PC-9 (cell line): Measurements from ENCODE around the gene ESR1. TPM values are rescaled to one million over a fixed set of nuclear protein-coding genes. Genes with fewer than 3 reads are reported as not detected.
A peak's percentile ranks its signal among the peaks of the same experiment; 100 is the strongest.
"Not testable (repeated sequence)": the region's sequence is repeated elsewhere in the genome, so short reads cannot be mapped to it uniquely, and the experiment has no call there.

Experiments
- BruUV-seq: library from RNA; stranded (reverse); fragments of 400-500 nt; replicated peaks from 2 replicates; lab custom pipeline; 2021; lab: Mats Ljungman, UMichigan
- CTCF ChIA-PET: fragments of 300-600 bp; sonication (Branson Sonifier 250); formaldehyde crosslinking; loops from one replicate; lab custom pipeline; 2022; ENCODE audit warnings: antibody characterized with exemption; lab: Charles Lee
- POLR2A ChIA-PET: fragments of 300-600 bp; sonication (Branson Sonifier 250); formaldehyde crosslinking; loops from one replicate; lab custom pipeline; 2022; ENCODE audit warnings: antibody characterized with exemption; ENCODE audit not compliant: unreplicated experiment; lab: Charles Lee
- DNase-seq, 2 experiments: peaks; one replicate each; pipeline versions ENCODE4 v3.0.0 to v3.0.0-alpha.2; 2015 to 2022; ENCODE audit warnings: mixed read lengths in 1 of 2
- H2AFZ ChIP-seq: fragments of 200-600 bp; sonication (generic); 2 replicates; pipeline ENCODE4 v1.8.1; 2017; ENCODE audit warnings: antibody characterized with exemption
- H3F3A ChIP-seq: fragments of 200-600 bp; sonication (generic); 2 replicates; pipeline ENCODE4 v1.8.1; 2017; ENCODE audit warnings: antibody characterized with exemption, mild to moderate bottlenecking, low read depth; ENCODE audit not compliant: insufficient read depth
- H3K27ac ChIP-seq: fragments of 200-600 bp; sonication (generic); 2 replicates; pipeline ENCODE4 v1.6.1; 2016; ENCODE audit warnings: mixed run types
- H3K27me3 ChIP-seq: fragments of 200-600 bp; sonication (generic); 2 replicates; pipeline ENCODE4 v1.6.1; 2016; ENCODE audit warnings: low read depth, mixed run types; ENCODE audit not compliant: insufficient read depth
- H3K36me3 ChIP-seq: fragments of 200-600 bp; sonication (generic); 2 replicates; pipeline ENCODE4 v1.6.1; 2016; ENCODE audit warnings: low read depth, mixed run types
- H3K4me1 ChIP-seq: fragments of 200-600 bp; sonication (generic); replicated peaks from 2 replicates; pipeline ENCODE4 v1.6.1; 2016; ENCODE audit warnings: mixed run types; ENCODE audit not compliant: insufficient read depth
- H3K4me2 ChIP-seq: fragments of 200-600 bp; sonication (generic); 2 replicates; pipeline ENCODE4 v1.6.1; 2017; ENCODE audit warnings: mixed run types
- H3K4me3 ChIP-seq: fragments of 200-600 bp; sonication (generic); 2 replicates; pipeline ENCODE4 v1.6.1; 2016; ENCODE audit warnings: mixed run types
- H3K79me2 ChIP-seq: fragments of 200-600 bp; sonication (generic); 2 replicates; pipeline ENCODE4 v1.6.1; 2017; ENCODE audit warnings: low read depth, mixed run types
- H3K9me2 ChIP-seq: fragments of 200-600 bp; sonication (generic); 2 replicates; pipeline ENCODE4 v1.8.1; 2017; ENCODE audit warnings: mild to moderate bottlenecking; ENCODE audit not compliant: insufficient read depth
- H3K9me3 ChIP-seq: fragments of 200-600 bp; sonication (generic); 2 replicates; pipeline ENCODE4 v1.8.1; 2016; ENCODE audit warnings: low read depth; ENCODE audit not compliant: insufficient read depth
- H4K20me1 ChIP-seq: fragments of 200-600 bp; sonication (generic); 2 replicates; pipeline ENCODE4 v1.8.1; 2017; ENCODE audit not compliant: insufficient read depth
- EZH2 ChIP-seq: fragments of 200-600 bp; sonication (generic); IDR thresholded peaks from 2 replicates; pipeline ENCODE4 v1.8.0; 2017; ENCODE audit warnings: antibody characterized with exemption, low read depth
- intact Hi-C: fragments of 100-400 bp; cut with micrococcal nuclease; formaldehyde crosslinking; loops from one replicate; pipeline ENCODE4 v1.10.0; 2022; ENCODE audit not compliant: unreplicated experiment
- total RNA-seq: library from RNA; stranded (reverse); gene quantifications from 2 replicates; pipeline ENCODE4 v1.2.3, GENCODE V29; 2021
- TF ChIP-seq, protein P1 (sequence below): fragments of 200-600 bp; sonication (generic); conservative IDR thresholded peaks from 2 replicates; pipeline ENCODE4 v1.6.1; 2017; ENCODE audit warnings: mixed run types, antibody characterized with exemption, mild to moderate bottlenecking, moderate library complexity

ESR1 gene
- total RNA-seq, 1 experiment from 2014 or later, result 1.5 TPM

DNA sequence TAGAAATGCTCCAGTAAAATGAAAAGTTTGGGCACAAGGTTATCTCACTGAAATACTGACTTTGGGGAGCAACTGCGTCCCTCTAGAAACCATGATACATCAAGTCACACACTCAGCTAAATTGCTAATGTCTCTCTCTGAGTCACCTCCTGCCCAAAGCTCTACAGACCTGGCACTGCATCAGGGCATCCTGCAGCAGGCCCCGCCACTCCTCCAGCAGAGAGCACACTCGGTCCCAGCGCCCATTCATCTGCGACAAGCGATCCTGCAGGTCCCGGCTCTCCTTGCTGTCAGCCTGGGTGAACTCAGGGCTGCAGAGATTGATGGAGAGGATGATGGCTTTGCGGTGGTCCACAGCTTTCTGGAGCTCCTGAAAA, 329.0 kb downstream of the ESR1 start:
- peak; percentile 6 to 48 for DNase-seq
- peaks cover 18% of the 10 kb centered on the region; the same call in 1 of the 2 replicates for H3F3A ChIP-seq
- H3K4me3 ChIP-seq, result peak overlapping the region; percentile 15; the same call in 1 of the 2 replicates
- no TSS peak for BruUV-seq
- intact Hi-C loops, result no loop called here
- H3K9me3 ChIP-seq, result no peaks in the 10 kb centered on the region
- peak overlapping the region; percentile 39 for H3K4me2 ChIP-seq
- H3K27me3 ChIP-seq, result no peaks in the 10 kb centered on the region
- H2AFZ ChIP-seq, result 0 out of 2 replicates have a peak overlapping the region, but pooled peaks have one; percentile 22
- no peaks in the 10 kb centered on the region for H4K20me1 ChIP-seq
- TF ChIP-seq, protein P1, sequence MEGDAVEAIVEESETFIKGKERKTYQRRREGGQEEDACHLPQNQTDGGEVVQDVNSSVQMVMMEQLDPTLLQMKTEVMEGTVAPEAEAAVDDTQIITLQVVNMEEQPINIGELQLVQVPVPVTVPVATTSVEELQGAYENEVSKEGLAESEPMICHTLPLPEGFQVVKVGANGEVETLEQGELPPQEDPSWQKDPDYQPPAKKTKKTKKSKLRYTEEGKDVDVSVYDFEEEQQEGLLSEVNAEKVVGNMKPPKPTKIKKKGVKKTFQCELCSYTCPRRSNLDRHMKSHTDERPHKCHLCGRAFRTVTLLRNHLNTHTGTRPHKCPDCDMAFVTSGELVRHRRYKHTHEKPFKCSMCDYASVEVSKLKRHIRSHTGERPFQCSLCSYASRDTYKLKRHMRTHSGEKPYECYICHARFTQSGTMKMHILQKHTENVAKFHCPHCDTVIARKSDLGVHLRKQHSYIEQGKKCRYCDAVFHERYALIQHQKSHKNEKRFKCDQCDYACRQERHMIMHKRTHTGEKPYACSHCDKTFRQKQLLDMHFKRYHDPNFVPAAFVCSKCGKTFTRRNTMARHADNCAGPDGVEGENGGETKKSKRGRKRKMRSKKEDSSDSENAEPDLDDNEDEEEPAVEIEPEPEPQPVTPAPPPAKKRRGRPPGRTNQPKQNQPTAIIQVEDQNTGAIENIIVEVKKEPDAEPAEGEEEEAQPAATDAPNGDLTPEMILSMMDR, result no peak
- no peak for TF ChIP-seq EZH2
- H3K36me3 ChIP-seq, result no peaks in the 10 kb centered on the region
- H3K79me2 ChIP-seq, result no peaks in the 10 kb centered on the region
- H3K9me2 ChIP-seq, result 0 out of 2 replicates have a peak, but pooled peaks cover 3% of the 10 kb centered on the region
- H3K27ac ChIP-seq, result peak overlapping the region; percentile 48
- POLR2A ChIA-PET, result no interaction called here
- CTCF ChIA-PET, result no interaction called here
- peaks cover 17% of the 10 kb centered on the region for H3K4me1 ChIP-seq

DNA sequence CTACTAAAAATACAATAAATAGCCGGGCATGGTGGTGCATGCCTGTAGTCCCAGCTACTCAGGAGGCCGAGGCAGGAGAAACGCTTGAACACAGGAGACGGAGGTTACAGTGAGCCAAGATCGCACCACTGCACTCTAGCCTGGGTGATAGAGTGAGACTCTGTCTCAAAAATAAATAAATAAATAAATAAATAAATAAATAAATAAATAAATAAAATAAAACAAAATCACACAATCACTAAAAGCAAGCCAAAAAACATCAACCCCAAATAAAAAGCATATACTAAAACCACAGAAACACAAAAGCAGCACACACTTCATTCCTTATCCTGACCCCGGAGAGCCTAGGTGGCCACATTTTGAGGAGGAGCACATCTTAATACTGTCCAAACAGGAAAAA, 330.9 kb downstream of the ESR1 start:
- H3K9me3 ChIP-seq, H3K36me3 ChIP-seq, H3K4me3 ChIP-seq, intact Hi-C loops, H2AFZ ChIP-seq, DNase-seq, POLR2A ChIA-PET, BruUV-seq, H3K9me2 ChIP-seq, H3K27ac ChIP-seq, H3K27me3 ChIP-seq, H3K4me2 ChIP-seq, H3K79me2 ChIP-seq, CTCF ChIA-PET, H4K20me1 ChIP-seq: not testable (repeated sequence)
- Histone ChIP-seq H3K4me1 (peaks cover 17% of the 10 kb centered on the region), H3F3A (peaks cover 18% of the 10 kb centered on the region; the same call in 1 of the 2 replicates)

DNA sequence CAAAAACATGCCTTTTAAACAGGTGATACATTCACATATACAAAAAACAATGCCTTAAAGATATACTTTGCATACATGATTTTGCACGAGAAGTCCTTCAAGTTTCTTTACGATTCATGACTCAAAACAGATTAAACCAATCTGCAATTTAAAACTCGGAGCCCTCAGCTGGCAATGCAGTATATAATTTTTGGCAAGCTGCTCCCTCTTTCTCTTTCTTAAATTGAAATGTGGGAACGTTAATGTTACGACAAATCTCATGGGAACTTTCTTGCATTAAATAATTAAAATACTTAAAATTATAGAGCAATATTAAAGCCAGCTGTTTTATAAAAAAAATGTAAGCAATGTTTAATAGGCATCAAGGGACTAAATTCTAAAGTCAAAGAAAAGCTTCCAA, 334.6 kb downstream of the ESR1 start:
- BruUV-seq, result no TSS peak
- DNase-seq, result no peak
- Histone ChIP-seq H3K27me3 (no peaks in the 10 kb centered on the region), H3K9me2 (no peaks in the 10 kb centered on the region), H3K4me2 (no peak overlapping the region), H3K4me3 (no peak overlapping the region), H3F3A (peaks cover 3% of the 10 kb centered on the region; the same call in 1 of the 2 replicates), H4K20me1 (no peaks in the 10 kb centered on the region), H3K36me3 (no peaks in the 10 kb centered on the region), H3K9me3 (no peaks in the 10 kb centered on the region), H2AFZ (no peak overlapping the region), H3K4me1 (no peaks in the 10 kb centered on the region), H3K79me2 (no peaks in the 10 kb centered on the region), H3K27ac (no peak overlapping the region)
- intact Hi-C loops, result no loop called here
- TF ChIP-seq, protein P1, result no peak
- no peak for TF ChIP-seq EZH2
- ChIA-PET POLR2A (no interaction called here), CTCF (no interaction called here)

DNA sequence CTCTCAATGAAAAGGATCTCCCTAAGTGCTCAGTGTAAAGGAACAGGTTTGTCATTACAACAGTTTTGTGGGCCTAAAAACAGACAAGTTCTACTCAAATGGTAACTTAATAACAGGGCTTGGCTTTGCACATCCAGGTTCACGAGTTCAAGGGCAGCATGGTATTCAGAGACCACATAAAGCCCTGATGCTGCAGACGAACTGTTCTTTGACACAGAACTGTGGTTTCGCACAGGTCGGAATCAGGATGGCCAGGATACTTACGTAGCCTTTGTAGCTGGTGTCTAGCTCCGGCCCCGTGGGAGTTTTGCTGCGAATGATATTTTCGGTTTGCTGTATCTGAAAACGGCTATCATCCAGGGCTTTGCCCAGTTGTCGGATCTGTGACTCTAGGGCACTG, 335.9 kb downstream of the ESR1 start:
- no peaks in the 10 kb centered on the region for H3F3A ChIP-seq
- intact Hi-C loops, result no loop called here
- no peak overlapping the region for H3K4me2 ChIP-seq
- H3K36me3 ChIP-seq, result no peaks in the 10 kb centered on the region
- no peaks in the 10 kb centered on the region for H3K79me2 ChIP-seq
- POLR2A ChIA-PET, result no interaction called here
- CTCF ChIA-PET, result interaction anchor here (0.6 kb wide), 1 partner anchor 634 kb away, joined by 3 read pairs; no protein-coding TSS in a partner anchor
- BruUV-seq, result no TSS peak
- H3K4me3 ChIP-seq, result no peak overlapping the region
- H2AFZ ChIP-seq, result no peak overlapping the region
- H3K4me1 ChIP-seq, result no peaks in the 10 kb centered on the region
- no peaks in the 10 kb centered on the region for H3K27me3 ChIP-seq
- DNase-seq, result no peak
- no peak overlapping the region for H3K27ac ChIP-seq
- no peaks in the 10 kb centered on the region for H3K9me3 ChIP-seq
- H3K9me2 ChIP-seq, result no peaks in the 10 kb centered on the region
- TF ChIP-seq, protein P1, result no peak
- TF ChIP-seq EZH2, result no peak
- no peaks in the 10 kb centered on the region for H4K20me1 ChIP-seq
